ENCODE measurements around the gene NRSN2. TPM values are rescaled to one million over a fixed set of nuclear protein-coding genes. Genes with fewer than 3 reads are reported as not detected.

The NRSN2 gene
- total and polyA plus RNA-seq, 2 of the 4 experiments (the other 2 are of a cell fraction) = 9.9 to 101 TPM

GRCh38 chr20:346033-346639, 775 bp upstream of the NRSN2 start:
- in situ Hi-C loops (cut with MboI; ENCODE audit: low sequenced_read_pairs) = no loop called here
- Histone ChIP-seq H3K27ac (ENCODE audit: insufficient read depth, low read length) (peak overlapping the region; percentile 84), H4K8ac (ENCODE audit: low read depth in 2 of 2, low read length in 2 of 2) (peak overlapping the region; percentile 84 to 97; a peak in 3 of 4 replicates), H2AK5ac (ENCODE audit: low read depth, low read length) (peak overlapping the region; percentile 31), H4K20me1 (ENCODE audit: insufficient read depth, low read length) (peaks cover 9% of the 10 kb centered on the region), H4K5ac (ENCODE audit: low read depth, low read length) (peak overlapping the region; percentile 90), H3K4ac (ENCODE audit: low read depth, low read length) (peak overlapping the region; percentile 99), H3K4me2 (ENCODE audit: low read depth, low read length) (peak overlapping the region; percentile 85), H2BK120ac (ENCODE audit: low read depth, low read length) (peak overlapping the region; percentile 89), H4K91ac (ENCODE audit: insufficient read depth, low read depth, low read length) (peak overlapping the region; percentile 78; the same call in 1 of the 2 replicates), H2BK20ac (ENCODE audit: low read depth, low read length) (peak overlapping the region; percentile 83; the same call in 1 of the 2 replicates), H3K9ac (ENCODE audit: low read depth, low read length) (peak overlapping the region; percentile 85), H3K9me1 (ENCODE audit: insufficient read depth, low read length) (peaks cover 13% of the 10 kb centered on the region), H2AFZ (replicated peaks; ENCODE audit: low read length, poor library complexity) (peak overlapping the region; percentile 98), H3K36me3 (ENCODE audit: control insufficient read depth, insufficient read depth, low read length) (peaks cover 7% of the 10 kb centered on the region; the same call in 1 of the 2 replicates), H3K14ac (replicated peaks; ENCODE audit: low read depth, low read length) (peak overlapping the region; percentile 98), H3K79me1 (ENCODE audit: low read depth in 1 of 2, low read length in 2 of 2) (peaks cover 14 to 31% of the 10 kb centered on the region in 2 experiments; a peak in 3 of 4 replicates), H3K9me3 (ENCODE audit: control insufficient read depth, insufficient read depth, low read length) (peaks cover 9% of the 10 kb centered on the region), H2AK9ac (replicated peaks; ENCODE audit: low read depth, low read length, poor library complexity) (peak overlapping the region; percentile 97), H3K4me3 (ENCODE audit: insufficient read depth, low read depth, low read length) (peak overlapping the region; percentile 67), H3K56ac (ENCODE audit: extremely low read depth, insufficient read depth, low read length) (peak overlapping the region; percentile 46; the same call in 1 of the 2 replicates), H2BK5ac (ENCODE audit: low read depth, low read length, poor library complexity, severe bottlenecking) (peak overlapping the region; percentile 85), H3K27me3 (ENCODE audit: control insufficient read depth, insufficient read depth, low read length) (no peaks in the 10 kb centered on the region), H3K23ac (ENCODE audit: low read depth, low read length) (peak overlapping the region; percentile 99), H2BK15ac (ENCODE audit: low read depth, low read length) (peak overlapping the region; percentile 67; the same call in 2 of the 3 replicates), H3K4me1 (ENCODE audit: control insufficient read depth, insufficient read depth, low read length) (peaks cover 8% of the 10 kb centered on the region), H3K18ac (ENCODE audit: low read depth, low read length) (peak overlapping the region; percentile 84)
- dilution Hi-C loops (cut with HindIII; ENCODE audit: low sequenced_read_pairs, unreplicated experiment) = no loop called here
- intact Hi-C loops (cut with micrococcal nuclease) = no loop called here
- ChIA-PET POLR2A (ENCODE audit: unreplicated experiment) (interaction anchor here (1.7 kb wide), 1 partner anchor 15 kb away, joined by 4 read pairs; no protein-coding TSS in a partner anchor), CTCF (no interaction called here)
- TF ChIP-seq BHLHE40 (IDR thresholded peaks at IDR 0.05; ENCODE audit: low read depth, low read length) (no peak), MXI1 (IDR thresholded peaks at IDR 0.05; ENCODE audit: borderline replicate concordance, low read depth, low read length) (no peak), RAD21 (IDR thresholded peaks at IDR 0.05; ENCODE audit: low read length) (no peak), SMC3 (IDR thresholded peaks at IDR 0.05; ENCODE audit: low read depth, low read length) (no peak), RFX5 (IDR thresholded peaks at IDR 0.05; ENCODE audit: low read depth, low read length) (no peak)
- DNase-seq (no peak), ATAC-seq (ENCODE audit: low read depth) (no peak)
- BruUV-seq (replicated peaks) = no TSS peak
- WGBS, 2 experiments (ENCODE audit: extremely low coverage in 2 of 2, insufficient read length in 1 of 2) = no CpG with 5 or more reads among the region's 9 CpGs

All from IMR-90 (cell line).